Activated CD8-positive, alpha-beta T cell treated with anti-CD3 and anti-CD28 coated beads for 36 hours (primary cell): ENCODE data around the gene CENPF. TPM values are rescaled to one million over a fixed set of nuclear protein-coding genes. Genes with fewer than 3 reads are reported as not detected.

ENCODE experiments used
- ATAC-seq: fragments of 200-7000 bp; cut with Tn5 transposase; one replicate; pipeline ENCODE4 v1.10.0; 2021; ENCODE audit warnings: mild to moderate bottlenecking, moderate library complexity
- CTCF ChIA-PET: fragments of 350-600 bp; sonication (Branson Sonifier 250); formaldehyde crosslinking; loops from one replicate; lab custom pipeline; 2021; ENCODE audit warnings: antibody characterized with exemption; lab: Charles Lee
- POLR2A ChIA-PET: fragments of 350-600 bp; sonication (Branson Sonifier 250); formaldehyde crosslinking; loops from one replicate; lab custom pipeline; 2021; ENCODE audit warnings: antibody characterized with exemption; lab: Charles Lee
- DNase-seq: peaks from one replicate; pipeline ENCODE4 v3.0.0-alpha.2; 2020
- H3K27ac Mint-ChIP-seq: one replicate; pipeline ENCODE4 v1.8.0; 2021; ENCODE audit warnings: mild to moderate bottlenecking, mixed read lengths
- H3K27me3 Mint-ChIP-seq: one replicate; pipeline ENCODE4 v1.8.0; 2021; ENCODE audit warnings: mixed read lengths
- H3K36me3 Mint-ChIP-seq: one replicate; pipeline ENCODE4 v1.8.0; 2021; ENCODE audit warnings: low read depth, mixed read lengths
- H3K4me1 Mint-ChIP-seq: one replicate; pipeline ENCODE4 v1.8.0; 2021; ENCODE audit warnings: low read depth, mixed read lengths
- H3K4me3 Mint-ChIP-seq: one replicate; pipeline ENCODE4 v1.8.0; 2021; ENCODE audit warnings: mild to moderate bottlenecking, moderate library complexity, mixed read lengths
- H3K9me3 Mint-ChIP-seq: one replicate; pipeline ENCODE4 v1.8.0; 2021; ENCODE audit warnings: mixed read lengths
- CTCF ChIP-seq: fragments of 200-600 bp; IDR thresholded peaks from one replicate; pipeline ENCODE4 v1.8.0; 2022; ENCODE audit warnings: antibody characterized with exemption, mild to moderate bottlenecking
- intact Hi-C: fragments of 100-400 bp; cut with micrococcal nuclease; formaldehyde crosslinking; loops from one replicate; pipeline ENCODE4 v1.10.0; 2022
- total RNA-seq, 2 experiments: library from RNA; stranded (reverse); gene quantifications; one replicate each; pipeline ENCODE4 v1.2.3, GENCODE V29; 2021

CENPF gene
- total RNA-seq, 2 experiments from 2014 or later, result 65.4 to 70.6 TPM

- ChIA-PET POLR2A (no interaction called here), CTCF (no interaction called here)
- ATAC-seq (no peak), DNase-seq (no peak)
- no peak overlapping the region for H3K27ac Mint-ChIP-seq
- TF ChIP-seq CTCF, result no peak
- H3K36me3 Mint-ChIP-seq, result no peaks in the 10 kb centered on the region
- no peak overlapping the region for H3K4me3 Mint-ChIP-seq
- no peaks in the 10 kb centered on the region for H3K4me1 Mint-ChIP-seq
- no peaks in the 10 kb centered on the region for H3K9me3 Mint-ChIP-seq
- no peaks in the 10 kb centered on the region for H3K27me3 Mint-ChIP-seq
- intact Hi-C loops, result no loop called here
These were observed 80.6 kb downstream of the CENPF start for GRCh38 chr1:214683621-214684020.

GRCh38 chr1:214685906-214686305, 82.9 kb downstream of the CENPF start:
- ATAC-seq, result no peak
- no peaks in the 10 kb centered on the region for H3K36me3 Mint-ChIP-seq
- H3K4me1 Mint-ChIP-seq, result no peaks in the 10 kb centered on the region
- no peaks in the 10 kb centered on the region for H3K9me3 Mint-ChIP-seq
- no peaks in the 10 kb centered on the region for H3K27me3 Mint-ChIP-seq
- H3K4me3 Mint-ChIP-seq, result no peak overlapping the region
- TF ChIP-seq CTCF, result no peak
- POLR2A ChIA-PET, result no interaction called here
- H3K27ac Mint-ChIP-seq, result no peak overlapping the region
- intact Hi-C loops, result no loop called here
- no peak for DNase-seq
- CTCF ChIA-PET, result no interaction called here

GRCh38 chr1:214686497-214686896, 83.5 kb downstream of the CENPF start:
- intact Hi-C loops, result no loop called here
- no peak overlapping the region for H3K4me3 Mint-ChIP-seq
- no peaks in the 10 kb centered on the region for H3K36me3 Mint-ChIP-seq
- no peak for TF ChIP-seq CTCF
- POLR2A ChIA-PET, result no interaction called here
- no peaks in the 10 kb centered on the region for H3K4me1 Mint-ChIP-seq
- CTCF ChIA-PET, result no interaction called here
- ATAC-seq (no peak), DNase-seq (no peak)
- no peaks in the 10 kb centered on the region for H3K27me3 Mint-ChIP-seq
- H3K9me3 Mint-ChIP-seq, result no peaks in the 10 kb centered on the region
- no peak overlapping the region for H3K27ac Mint-ChIP-seq

- Mint-ChIP-seq H3K36me3 (no peaks in the 10 kb centered on the region), H3K27me3 (no peaks in the 10 kb centered on the region), H3K4me3 (no peak overlapping the region), H3K9me3 (no peaks in the 10 kb centered on the region), H3K27ac (no peak overlapping the region), H3K4me1 (no peaks in the 10 kb centered on the region)
- DNase-seq, result no peak
- TF ChIP-seq CTCF, result no peak
- no peak for ATAC-seq
- POLR2A ChIA-PET, result no interaction called here
- CTCF ChIA-PET, result no interaction called here
- intact Hi-C loops, result no loop called here
These were observed 85.9 kb downstream of the CENPF start for GRCh38 chr1:214688891-214689290.

- no peaks in the 10 kb centered on the region for H3K27me3 Mint-ChIP-seq
- intact Hi-C loops, result no loop called here
- no peaks in the 10 kb centered on the region for H3K4me1 Mint-ChIP-seq
- H3K4me3 Mint-ChIP-seq, result no peak overlapping the region
- H3K36me3 Mint-ChIP-seq, result no peaks in the 10 kb centered on the region
- ChIA-PET CTCF (no interaction called here), POLR2A (no interaction called here)
- no peak for DNase-seq
- TF ChIP-seq CTCF, result no peak
- no peak overlapping the region for H3K27ac Mint-ChIP-seq
- H3K9me3 Mint-ChIP-seq, result no peaks in the 10 kb centered on the region
- no peak for ATAC-seq
These were observed 91.8 kb downstream of the CENPF start for GRCh38 chr1:214694769-214695168.
